CD4-positive, alpha-beta T cell treated with Interleukin-1 beta for 1 hour (primary cell): Measurements from ENCODE around the gene NOBOX.
"Not testable (repeated sequence)": the region's sequence is repeated elsewhere in the genome, so short reads cannot be mapped to it uniquely, and the experiment has no call there.

Experiments
- DNase-seq, 2 donors: peaks; one replicate each; pipeline ENCODE4 v3.0.0-alpha.2; 2020 to 2022

The NOBOX gene

DNA sequence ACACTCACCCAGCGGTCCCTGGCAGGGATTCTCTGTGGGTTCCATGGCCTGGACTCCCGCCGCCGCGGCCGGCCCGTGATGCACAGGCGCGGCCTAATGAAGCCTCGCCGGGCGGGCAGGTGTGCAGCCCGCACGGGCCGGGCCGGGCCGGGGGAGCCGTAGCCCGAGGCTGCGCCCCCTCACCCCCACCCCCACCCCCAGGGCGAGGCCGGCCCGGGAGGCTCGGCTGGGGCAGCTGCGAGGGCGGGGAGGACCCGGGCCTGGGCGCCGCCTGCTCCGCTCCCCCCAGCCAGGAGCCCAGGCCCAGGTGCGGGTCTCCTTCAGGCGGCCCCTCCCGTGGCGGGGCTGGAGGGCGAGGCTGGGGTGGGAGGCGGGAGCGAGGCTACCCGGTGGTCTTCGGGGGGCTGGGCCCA lies at the start of gene NOBOX:
TSS of gene NOBOX (minus strand) at position 45 of the 413 bp plus-strand sequence.
- DNase-seq: no peak

DNA sequence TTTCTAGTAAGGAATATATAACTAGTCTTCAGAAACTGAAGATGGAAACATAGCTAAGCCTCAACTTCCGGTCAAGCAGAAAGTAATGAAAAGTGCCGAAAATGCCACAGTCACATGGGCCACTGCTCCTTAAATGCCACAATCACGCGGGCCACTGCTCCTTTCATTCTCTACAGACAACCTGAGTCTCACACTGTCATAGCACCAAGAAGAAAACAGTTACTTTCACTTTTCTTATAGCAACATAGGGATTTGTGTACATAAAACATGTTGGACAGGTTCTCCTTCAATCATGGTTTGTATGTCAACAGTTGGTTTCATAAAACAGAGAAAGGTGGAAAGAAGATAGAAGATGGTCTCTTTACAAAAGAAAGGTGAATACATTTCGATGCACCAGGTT lies 48.6 kb upstream of the NOBOX start:
- no peak for DNase-seq

DNA sequence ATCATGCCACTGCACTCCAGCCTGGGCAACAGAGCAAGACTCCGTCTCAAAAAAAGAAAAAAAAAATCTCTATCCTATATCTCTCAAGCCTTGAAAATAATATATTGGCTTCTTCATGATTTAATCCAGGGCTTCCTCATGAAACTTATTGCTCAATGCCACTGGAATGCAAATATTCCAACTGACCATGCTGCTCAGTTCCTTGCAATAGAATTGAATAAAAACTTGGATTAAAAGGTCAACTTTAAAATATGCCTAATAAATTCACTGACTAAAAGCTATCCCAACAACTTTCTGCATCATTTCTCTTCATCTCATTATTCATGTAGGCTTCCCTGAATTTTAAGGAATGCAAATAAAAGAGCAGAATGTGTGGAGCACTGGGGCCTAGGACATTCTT lies 42.1 kb upstream of the NOBOX start:
- DNase-seq: no peak

DNA sequence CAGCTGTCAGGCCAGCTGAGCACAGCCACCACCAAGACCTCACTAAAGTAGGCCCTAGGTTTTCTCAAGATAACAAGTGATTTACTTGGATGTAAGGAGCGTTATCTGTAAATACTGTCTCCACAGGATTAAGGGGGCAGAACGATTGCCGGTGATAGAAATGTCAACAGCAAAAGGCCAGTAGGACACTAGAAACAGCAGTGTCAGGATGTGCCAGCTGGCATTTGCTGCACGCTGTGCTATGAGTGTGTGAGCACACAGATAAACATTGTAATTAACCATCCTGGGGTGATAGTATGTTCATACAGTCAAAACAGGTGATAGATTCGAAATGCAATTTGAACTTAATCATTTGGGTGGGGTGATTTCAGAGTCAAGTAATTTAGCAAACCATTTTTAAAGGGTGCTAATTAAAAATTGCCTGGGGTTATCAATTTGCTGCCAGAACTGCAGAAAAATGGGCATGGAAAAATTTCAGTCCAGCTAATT lies 36.3 kb upstream of the NOBOX start:
- no peak for DNase-seq

DNA sequence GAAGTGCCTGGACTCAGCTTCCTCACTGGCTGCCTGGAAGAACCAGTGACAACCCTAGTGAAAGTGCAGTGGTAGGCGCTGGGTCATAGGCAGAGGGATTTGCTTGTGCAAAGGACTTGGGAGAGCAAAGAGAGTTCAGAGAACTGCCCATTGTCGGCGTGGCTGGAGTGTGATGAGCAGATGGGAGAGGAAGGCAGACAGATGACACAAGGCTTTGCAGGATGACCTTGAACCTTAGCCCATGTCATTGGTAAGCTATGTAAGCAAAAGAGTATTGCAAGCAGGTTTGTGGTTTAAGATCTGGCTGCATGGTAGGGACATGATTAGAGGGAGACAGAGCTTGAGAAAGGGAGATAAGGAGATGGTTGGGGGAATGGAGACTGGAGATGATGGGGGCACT lies 35.3 kb upstream of the NOBOX start:
- DNase-seq: no peak

DNA sequence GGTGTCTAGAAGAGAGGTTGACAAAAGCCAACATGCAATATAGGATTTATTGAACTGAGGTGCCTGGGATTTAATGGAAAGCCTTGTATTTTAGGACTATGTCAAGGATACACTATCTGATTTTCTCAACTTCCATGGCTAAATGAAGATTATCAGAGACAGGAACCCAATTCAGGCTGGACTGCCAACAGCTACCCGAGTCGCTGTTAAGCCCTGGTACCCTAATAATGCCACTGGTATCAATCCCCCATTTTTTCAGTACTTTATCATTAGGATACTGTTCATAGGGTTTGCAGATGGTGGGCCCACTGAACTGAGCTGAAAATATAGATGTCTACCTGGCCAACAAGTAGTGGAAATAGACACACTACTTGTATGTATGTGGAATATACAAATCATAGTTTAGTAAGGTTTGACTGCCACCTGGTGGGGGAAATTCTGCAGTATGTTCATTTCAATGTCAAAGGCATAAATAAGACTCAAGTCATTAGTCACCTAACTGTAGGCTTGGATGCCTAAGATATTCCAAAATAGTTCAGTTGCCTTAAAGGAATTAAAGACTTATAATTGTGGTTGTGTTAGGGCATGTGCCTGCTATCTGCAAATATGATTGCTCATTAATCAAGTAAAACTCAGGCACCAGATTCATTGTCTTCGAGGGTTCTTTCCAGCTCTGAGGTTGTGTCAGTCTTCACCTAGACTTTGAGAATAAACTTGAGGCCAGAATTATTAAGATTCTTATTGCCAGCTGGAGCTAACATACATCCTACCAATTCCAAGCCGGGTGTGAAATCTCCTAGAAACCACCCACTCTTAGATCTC lies 34.1 kb upstream of the NOBOX start:
- peak; percentile 11 to 40 for DNase-seq

DNA sequence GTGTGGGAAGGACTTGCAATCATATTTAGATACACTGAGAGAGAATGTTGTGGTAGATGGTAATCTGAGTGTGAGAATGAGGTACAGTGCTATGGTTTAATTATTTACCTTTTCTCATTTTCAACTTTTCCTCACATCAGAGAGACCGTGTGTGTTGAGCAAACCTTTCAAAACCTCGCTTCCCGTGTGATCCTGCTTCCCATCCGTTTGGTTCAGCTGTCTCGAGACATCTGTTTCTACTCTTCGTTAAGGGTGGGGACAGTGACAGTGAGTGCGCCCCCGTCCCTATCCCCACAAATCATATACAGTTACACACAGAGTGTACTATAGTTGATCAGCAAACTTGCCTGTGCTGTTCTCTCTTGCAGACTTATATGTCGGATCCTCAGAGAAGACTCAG lies 33.0 kb upstream of the NOBOX start:
- no peak for DNase-seq

DNA sequence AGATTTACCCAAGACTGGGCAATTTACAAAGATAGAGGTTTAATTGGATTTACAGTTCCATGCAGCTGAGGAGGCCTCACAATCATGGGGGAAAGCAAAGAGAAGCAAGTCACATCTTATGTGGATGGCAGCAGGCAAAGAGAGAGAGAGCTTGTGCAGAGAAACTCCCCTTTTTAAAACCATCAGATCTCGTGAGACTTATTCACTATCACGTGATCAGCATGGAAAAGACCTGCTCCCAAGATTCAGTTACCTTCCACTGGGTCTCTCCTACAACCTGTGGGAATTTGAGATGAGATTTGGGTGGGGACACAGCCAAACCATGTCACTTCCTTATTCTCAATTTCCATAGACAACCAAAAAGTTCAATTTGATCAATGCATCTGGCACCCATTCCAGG lies 24.9 kb upstream of the NOBOX start:
- DNase-seq: no peak

DNA sequence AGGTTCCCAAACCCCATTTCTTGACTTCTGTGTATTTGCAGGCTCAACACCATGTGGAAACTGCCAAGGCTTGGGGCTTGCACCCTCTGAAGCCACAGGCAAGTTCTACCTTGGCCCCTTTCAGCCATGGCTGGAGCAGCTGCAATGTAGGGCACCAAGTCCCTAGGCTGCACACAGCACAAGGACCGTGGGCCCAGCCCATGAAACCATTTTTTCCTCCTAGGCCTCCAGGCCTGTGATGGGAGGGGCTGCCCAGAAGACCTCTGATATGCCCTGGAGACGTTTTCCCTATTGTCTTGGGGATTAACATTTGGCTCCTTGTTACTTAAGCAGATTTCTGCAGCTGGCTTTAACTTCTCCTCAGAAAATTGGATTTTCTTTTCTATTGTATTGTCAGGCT lies 24.0 kb upstream of the NOBOX start:
- DNase-seq: not testable (repeated sequence)

DNA sequence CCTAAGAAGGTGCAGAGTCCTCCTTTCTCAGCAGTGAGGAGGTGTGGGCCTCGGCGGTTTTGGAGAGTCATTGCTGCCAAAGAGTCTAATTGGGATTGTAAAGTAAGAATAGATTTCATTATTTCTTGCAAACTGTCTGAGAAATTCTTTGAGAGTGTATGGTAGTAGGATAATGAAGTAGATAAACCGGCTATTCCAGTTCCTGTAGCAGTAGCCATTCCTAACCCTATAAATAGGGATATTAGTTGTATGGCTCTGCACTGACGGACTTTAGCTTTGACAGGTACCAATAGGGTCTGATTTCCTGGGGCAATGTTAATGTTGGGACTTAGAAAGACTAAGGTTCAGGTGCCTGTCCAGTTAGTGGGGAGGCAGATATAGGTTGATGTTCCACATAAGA lies 15.4 kb upstream of the NOBOX start:
- DNase-seq: not testable (repeated sequence)

DNA sequence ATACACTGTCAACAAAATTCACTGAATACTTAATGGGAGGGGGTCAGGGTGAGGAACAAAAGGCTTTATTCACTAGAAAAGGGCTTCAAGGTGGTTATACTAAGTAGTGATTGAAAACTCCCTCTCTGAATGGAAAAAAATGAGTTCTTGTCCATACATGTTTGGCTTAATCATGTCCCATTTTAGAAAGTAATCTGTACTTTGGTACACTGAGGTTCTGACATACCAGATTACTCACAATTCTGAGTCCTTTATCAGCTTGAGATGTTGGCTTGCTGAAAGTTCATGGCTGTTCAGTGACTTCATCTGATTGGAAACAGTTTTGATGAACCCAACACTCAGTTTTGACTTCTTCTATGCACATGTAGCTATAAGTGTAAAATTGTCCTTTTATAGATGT lies 12.8 kb upstream of the NOBOX start:
- DNase-seq: no peak

DNA sequence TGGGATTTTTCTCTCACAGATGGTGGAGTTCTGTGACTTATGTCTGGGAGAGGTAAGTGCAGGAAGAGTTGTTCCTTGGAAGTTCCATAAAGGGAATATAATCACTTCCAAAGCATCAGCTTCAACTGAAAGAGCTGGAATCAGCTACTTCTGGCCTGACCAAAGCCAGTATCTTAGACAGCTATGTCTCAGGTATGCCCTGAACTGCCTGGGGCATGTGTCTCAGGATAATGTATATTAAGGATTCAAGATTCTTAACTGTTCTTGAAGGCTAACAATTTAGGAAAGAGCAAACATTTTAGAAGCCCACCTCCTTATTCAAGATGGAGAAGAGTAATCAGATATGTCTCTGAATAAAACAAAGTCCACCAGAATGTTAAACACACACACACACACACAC lies 12.4 kb upstream of the NOBOX start:
- no peak for DNase-seq

DNA sequence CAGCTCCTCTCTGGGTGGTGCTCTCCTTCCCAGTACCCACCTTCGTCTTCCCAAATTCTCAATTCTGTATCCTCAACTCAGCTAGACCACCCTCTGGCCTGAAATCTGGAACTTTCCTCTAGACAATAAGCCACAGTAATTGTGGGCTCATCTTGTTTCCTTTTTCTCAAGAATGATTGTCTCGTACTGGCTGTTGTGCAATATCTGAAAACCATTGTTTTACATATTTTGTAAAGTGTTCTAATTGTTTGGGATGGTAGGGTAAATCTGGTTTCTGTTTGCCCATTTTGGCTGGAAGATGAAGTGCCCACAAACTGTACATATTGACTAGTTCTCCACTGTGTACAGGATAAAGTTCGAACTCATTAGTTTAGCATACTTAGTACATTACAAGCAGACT lies 11.3 kb upstream of the NOBOX start:
- no peak for DNase-seq

DNA sequence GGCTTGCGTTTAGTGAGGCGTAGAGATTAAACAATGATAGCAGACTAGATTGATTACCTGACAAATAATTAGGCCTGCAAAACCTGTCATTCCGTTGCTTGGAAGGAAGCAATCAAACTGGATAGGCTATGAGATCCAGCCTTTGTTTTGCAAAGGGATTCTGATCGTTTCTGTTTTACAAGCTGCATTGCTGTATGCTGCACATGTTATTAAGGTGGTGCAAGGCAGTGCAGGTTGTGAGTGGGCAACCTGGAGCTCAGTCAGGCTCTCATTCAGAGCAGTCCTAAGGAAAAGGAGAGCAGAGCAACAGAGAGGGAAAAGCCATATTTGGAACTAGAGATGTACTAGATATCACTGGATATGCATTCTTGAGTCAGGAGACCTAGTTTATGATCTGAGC lies 6.9 kb upstream of the NOBOX start:
- no peak for DNase-seq

DNA sequence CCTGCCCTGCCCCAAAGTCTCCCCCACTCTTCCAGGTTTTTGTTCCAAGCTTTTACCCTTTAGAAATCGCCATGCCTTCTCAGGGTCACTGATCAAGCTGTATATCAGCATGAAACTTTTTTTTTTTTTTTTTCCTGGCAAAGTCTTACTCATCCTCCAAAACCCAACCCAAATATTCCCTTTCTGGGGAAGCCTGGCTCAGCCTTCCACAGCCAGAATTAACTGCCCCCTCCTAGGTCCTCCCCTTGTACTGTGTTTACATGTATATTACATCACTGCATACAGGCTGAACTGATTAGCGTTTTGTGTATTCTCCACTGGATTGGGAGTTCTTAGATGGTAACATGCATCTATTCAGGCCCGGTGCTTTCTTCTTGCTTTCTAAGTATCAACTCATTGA lies 4.6 kb upstream of the NOBOX start:
- no peak for DNase-seq

DNA sequence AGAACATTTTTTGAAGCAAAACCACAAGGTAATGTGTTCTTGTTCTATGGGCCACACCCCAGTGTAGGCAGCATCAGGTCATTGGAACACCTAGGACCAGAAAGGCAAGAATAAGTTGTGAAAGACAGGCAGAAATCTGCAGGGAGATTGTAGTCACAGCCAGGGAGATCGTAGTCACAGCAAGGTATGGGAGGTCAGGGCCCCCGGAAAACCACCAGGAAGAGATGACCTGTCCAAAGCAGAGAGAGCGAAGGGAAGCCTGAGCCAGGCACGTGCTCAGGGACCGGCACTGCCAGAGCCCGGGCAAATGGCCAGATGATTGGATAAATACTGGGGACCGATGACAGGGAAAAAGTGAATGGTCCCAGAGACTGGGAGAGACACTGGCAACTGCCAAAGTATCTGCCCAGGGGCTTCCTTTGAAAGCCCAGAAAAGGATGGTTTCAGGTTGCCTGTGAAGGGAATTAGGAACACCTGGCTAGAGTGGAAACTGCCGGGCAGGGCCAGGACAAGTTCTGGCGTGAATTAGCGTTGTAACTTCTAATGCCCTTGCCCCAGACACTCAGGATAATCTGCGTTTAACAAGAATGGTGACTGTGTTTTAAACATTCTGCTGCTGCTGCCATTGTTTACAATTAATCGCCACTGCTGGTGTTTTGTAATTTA lies 3.9 kb upstream of the NOBOX start:
- no peak for DNase-seq

DNA sequence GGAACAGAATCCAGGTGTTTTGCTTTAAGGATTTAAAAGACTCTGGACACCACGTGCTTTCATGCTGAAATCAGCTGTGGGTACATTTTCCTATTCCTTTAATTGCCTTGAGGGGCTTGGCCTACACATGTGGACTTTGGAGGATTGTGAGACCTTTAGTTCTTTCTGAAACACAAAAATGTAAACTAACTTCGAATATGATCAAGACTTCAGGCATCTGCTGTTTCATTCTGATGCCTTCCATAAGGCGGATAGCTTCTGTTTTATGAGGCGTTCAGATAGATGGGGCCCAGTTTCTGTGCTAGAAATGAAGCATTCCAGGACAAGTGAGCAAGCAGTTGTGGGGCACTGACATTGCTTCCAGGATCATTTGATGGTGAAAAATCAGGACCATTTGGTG lies 1.5 kb upstream of the NOBOX start:
- no peak for DNase-seq

DNA sequence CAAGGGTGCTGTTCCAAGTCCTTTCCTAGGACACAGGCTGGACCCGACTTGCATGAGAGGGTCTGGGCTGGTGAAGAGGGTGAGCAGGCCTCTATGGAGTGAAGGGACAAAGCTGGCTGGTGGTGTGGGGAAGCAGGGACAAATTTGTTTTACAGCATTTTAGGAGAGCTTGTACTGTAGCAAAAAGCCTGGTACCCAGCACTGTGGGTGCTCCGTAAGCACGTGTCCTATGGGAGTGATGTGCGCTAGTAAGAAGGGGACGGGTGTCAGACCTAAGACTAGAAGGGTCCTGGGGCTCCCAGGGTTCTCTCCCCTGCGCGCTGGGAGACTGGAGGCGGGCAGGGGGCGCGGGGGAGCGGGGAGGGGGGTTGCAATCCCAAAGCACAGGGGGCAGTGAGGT lies 391 bp downstream of the NOBOX start:
- DNase-seq: no peak

DNA sequence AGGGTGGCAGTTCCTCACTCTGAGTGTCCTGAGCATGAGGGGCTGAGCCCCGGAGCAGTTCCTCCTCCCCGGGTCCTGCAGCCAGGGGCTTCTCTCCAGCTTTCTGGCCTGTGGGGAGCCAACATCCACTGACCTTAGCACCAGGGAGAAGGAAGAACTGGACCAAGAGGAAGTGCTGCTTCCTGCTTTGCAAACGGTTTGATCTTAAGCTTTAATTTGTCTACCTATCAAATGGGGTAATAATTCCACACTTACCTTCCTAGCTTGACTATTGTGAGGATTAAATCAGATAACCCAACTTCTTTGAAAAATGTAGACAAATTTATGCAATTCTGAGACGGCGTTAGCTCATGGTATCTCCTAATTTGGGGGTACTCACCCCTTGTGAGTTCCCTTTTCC lies 2.0 kb downstream of the NOBOX start:
- no peak for DNase-seq

DNA sequence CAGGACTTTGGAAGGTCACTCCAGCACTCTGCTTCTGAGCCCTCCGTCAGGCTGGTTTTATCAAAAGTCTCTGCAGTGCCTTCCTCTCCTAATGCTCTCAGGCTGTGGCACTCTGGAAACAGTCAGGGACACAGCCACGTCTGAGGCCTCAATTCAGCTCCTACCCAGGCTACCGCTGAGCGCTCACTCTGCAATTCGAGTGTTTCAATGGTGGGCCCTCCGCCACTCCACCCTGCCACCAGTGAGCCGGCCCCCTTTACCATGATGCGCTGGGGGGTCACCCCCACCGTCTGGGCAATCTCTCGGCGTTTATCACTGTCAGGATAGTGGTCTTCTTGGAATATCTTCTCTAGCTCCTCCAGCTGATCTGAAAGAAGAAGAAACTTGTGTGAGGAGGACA lies 3.5 kb downstream of the NOBOX start:
- no peak for DNase-seq

DNA sequence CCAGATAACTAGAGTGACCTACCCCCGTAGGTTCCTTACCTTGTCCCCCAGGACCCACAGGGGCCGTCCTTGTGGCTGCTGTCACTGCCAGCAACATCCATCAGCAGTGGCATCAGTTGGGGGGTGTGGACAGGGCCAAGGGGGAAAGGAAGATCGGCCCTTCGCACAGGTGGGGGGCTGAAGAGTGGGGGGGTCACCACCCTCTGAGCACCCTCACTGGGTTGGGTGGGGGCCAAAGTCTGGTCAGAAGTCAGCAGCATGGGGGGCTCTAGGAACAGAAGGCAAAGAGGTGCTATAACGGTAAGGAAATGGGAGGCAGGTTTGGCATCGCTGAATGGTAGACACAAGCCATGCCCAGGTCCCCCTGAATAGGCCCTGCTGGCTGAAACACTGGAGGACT lies 4.6 kb downstream of the NOBOX start:
- DNase-seq: no peak

DNA sequence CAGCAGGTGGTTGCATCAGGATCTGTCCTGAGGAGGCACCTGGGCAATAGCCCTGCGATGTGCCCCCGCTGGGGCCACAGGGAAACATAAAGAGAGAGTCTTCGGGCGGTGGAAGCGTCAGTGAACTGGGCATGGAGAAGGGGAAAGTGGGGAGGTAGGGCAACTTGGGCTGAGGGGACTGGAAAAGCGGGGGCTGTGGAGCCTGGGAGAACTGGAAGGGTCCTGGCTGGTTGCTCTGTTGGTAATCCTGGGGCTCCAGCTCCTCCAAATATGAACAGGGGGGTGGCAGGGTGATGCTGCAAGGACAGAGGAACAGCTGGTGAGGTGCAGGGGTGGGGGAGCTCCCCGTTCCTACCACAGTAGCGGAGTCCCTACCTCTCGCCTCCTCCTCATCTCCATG lies 5.2 kb downstream of the NOBOX start:
- DNase-seq: no peak

DNA sequence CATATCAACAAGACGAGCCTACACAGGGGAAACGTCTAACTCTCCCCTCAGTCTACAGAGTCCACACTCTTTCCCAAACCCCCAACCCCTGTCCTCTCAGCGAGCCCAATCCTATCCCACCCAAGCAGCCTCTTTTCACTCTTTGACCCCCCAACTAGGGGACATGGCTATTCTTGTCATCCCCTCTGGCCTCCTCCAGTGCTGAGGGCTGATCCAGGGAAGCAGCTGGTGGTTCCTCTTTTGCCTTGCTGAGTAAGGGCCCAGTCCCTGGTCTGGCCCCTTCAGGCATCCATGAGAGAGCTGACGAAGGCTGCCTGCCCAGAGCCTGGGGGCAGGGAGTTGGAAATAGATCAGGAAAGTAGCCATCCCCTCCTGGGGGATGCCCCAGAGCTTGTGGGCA lies 6.4 kb downstream of the NOBOX start:
- DNase-seq: no peak

DNA sequence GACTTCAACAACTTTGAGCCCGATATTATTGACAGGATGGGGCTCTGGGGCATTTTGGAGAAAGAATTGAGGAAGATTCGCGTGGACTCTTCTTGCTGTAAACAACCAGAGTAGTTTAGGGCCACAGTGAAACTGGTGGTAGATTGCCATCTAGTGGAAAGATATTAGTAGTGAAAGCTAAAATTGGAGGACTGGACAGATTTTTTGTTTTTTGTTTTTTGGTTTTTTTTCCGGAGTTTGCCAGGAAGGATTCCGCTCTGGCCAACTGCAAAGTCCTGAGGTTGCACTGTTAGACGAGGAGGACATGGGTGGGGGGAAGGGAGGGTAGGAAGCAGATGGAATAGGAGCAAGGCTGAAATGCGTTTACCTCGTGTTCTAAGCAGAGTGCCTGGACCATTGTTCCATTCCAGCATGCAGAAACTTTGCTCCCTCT lies 11.7 kb downstream of the NOBOX start:
- peak in 1 of 2 donors; percentile 67 for DNase-seq

DNA sequence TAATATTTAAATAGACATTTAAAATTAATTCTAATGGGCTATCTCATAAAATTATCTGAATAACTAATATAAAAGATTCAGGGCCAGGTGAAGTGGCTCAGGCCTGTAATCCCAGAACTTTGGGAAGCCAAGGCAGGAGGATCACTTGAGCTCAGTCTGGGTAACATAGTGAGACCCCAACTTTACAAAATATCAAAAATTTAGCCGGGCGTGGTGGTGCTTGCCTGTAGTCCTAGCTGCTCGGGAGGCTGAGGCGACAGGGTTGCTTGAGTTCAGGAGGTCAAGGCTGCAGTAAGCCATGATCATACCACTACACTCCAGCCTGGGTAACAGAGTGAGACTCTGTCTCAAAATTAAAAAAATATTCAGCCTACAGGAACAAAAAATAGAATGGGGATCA lies 12.5 kb downstream of the NOBOX start:
- no peak for DNase-seq
